GM18520 (cell line): Measurements from ENCODE around the gene CASD1.

ENCODE experiments used
- ATAC-seq: cut with Tn5 transposase; IDR thresholded peaks from one replicate; pipeline ENCODE4 v1.9.1; 2021; ENCODE audit not compliant: unreplicated experiment

Gene CASD1

DNA sequence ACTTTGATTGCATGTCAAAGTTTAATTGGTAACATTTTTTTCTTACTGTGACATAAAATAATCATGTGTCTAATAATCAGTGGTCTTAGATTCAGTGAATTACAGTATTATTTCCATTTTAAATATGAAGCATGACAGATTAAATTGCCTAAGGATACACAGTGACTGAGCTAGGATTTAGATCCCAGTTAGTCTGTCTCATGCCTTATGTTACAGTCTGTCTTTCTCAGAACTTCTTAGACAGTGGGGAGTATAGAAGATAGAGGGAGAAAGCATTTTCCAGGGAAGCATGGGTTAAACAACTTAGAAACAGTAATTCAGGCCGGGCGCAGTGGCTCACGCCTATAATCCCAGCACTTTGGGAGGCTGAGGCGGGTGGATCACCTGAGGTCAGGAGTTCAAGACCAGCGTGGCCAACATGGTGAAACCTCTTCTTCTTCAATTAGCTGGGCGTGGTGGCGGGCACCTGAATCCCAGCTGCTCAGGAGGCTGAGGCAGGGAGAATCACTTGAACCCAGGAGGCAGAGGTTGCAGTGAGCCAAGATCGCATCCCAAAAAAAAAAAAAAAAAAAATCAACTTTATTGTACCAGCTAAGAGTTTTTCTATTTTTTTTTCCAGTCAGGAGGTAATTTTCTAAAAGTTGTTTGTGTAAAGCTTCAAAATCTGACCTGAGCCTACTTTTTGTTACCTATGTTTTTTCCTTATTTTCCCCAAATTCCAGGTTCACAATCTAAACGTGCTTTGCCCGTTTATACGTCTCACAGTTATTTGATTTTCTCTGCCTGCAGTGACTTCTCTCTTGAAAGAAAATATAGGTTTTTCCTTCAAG is 3.3 kb downstream of the CASD1 start:
- ATAC-seq = no peak

DNA sequence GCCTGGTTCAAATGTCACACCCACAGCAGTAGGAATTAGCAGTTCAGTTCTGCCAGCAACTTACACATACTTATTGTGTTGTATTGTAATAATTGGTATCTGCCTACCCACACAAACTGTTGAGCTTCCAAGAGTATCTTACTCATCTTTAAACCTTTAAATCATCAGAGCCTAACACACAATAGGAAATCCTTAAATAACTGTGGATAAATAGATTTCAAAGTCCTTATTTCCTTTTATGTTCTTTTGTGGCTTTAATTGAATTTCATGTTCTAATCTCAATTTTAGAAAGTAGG is 3.9 kb downstream of the CASD1 start:
- ATAC-seq = no peak

DNA sequence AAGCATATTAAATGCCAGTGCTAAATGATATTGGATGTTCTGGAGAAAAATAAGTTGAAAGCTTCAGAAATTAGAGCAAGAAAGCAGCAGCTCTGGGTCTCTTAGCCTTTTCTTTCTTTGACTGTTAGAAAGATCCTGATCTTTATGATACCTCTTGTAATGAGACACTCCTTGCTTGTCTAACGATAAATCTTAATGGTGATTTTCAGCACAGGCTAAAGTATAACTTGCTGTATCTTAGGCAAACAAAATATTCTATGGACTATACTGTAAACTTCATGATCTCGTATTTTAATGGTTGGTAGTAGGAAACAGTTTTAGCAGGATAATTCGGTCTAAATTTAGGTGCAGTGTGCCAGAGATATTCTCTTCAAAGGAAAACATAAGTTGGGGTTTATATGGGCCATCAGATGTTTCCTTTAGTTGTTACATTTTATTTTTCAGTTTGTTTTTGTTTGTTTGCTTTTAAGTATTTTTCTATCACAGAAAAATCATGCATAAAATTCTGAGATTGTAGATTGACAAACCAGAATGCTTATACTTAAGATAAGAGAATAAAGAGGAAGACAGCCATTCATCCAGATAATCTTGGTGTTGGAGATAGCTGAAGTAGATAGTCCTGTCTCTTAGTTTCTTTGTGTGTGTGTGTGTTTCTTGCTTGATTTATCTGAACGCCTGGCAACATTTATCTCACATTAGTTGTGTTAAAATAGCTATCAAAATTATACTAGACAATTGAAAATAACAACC is 4.7 kb downstream of the CASD1 start:
- no peak for ATAC-seq

DNA sequence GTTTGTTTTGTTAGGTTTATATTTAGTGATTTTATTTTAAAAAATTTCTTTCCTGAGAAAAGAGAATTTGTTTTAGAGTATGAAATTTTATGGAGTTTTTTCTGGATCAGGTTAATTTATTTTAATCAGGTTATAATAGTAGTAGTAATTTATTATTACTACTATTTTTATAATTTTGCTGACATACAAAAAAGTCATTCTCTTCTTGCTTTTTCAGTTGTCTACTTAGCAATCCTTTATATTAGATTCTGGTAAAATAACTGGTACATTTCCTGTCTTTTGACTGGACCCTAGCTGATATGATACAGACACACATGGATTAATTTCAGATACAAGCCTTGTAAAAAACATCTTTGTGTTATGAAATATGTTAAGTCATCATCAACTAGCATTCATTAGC is 5.3 kb downstream of the CASD1 start:
- no peak for ATAC-seq

DNA sequence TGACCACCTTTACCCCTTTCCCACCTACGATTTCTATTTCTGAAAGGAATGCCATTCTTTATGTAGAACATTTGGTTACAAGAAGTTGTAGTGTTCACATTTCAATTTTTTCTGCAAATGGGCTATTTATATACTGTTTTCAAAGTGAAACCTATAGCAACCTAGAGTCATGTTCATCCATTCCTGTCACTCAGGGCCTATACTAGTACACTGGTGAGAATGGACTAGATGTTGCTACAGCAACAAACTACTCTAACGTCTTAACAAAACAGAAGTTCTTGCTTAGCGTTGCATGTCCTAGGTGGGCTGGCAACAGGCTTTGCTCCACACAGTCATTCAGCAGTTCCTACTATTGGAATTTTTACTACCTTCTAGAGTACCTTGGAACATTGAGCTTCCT is 16.3 kb downstream of the CASD1 start:
- ATAC-seq = no peak

DNA sequence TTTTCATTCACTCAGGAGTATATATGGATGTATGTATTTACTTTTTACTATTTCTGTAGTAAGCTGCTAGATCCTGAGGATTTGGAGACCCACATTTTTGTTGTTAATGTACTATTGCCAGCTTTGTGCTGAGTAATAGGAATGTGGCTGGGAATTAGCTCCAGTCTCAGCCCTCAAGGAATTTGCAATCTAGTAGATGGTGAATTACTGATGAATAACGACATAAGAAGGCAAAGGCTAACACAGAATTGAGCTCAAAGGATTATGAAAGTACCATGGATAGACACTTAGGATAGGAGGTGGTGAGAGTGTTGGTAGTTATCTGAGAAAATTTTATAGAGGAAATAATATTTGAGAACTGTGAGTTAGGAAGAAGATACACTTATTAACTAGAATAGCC is 19.9 kb downstream of the CASD1 start:
- ATAC-seq = no peak

DNA sequence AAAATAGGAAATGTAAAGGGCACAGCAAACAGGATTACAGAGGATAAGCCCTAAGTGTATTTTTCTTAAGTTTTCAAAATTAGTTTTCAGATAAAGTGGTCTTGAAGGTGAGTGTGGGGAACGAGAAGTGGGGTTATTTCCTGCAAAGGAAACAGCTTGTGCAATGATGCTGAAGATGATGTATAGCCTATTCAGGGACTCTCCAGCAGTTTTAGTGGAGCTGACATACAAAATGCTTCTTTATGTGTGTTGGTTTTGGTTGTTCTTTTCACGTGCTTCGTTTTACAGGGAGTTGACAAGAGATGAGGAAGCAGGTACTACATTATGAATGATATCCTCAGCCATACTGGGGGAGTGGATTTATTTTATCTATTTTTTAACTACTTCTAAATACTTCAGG is 20.5 kb downstream of the CASD1 start:
- no peak for ATAC-seq

DNA sequence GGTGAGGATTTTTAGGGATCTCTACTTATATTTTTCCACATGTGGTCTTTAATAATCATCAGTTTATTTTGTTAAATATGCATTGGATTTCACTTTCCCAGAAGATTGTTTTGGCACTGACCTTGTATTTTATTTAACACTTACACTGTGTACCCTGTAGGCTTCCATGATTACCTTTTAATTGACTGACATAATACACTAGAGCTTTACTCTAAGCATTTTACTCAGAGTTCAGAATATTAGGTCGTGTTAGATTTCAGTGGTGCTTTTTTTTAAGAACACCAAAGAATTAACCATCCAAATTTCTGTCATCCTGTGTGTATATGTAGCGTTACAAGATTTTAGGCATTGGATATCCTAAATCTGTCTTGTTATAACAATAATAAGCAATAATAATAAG is 23.1 kb downstream of the CASD1 start:
- ATAC-seq = no peak

DNA sequence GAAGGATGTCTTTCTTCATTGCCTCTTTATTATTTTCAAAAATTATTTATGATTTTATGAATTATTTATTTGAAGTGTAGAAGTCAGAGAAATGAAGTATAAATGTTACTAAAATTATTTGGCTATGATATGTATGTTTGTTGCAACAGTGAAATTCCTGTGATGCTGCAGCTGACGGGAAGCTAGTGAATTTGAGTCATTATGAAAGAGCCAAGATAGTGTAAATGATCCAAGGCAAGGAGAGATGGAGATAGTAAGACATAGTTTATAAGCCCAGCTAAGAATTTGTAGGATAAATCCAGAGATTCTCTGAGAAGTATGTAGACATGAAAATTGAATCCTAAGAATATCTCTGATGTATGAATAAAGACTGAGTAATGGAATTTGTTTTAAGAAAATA is 30.8 kb downstream of the CASD1 start:
- no peak for ATAC-seq

DNA sequence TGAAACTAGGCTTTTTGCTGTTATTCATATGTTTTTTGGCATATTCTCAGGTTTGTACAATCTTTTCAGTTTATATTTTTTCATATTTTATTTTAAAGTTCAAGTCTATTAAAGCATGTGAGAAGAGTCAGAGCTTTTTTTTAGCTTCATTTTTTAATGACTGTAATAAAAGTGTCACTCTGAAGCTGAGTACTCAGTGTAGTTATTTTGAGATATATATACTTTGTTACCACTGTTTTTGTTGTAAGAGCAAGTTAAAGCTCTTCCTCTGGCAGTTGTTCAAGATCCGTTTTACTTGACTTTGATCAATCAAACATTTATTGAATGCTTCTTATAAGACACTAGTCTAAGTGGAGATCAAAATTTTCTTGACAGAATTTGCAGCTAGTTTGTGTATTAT is 37.5 kb downstream of the CASD1 start:
- ATAC-seq = no peak

DNA sequence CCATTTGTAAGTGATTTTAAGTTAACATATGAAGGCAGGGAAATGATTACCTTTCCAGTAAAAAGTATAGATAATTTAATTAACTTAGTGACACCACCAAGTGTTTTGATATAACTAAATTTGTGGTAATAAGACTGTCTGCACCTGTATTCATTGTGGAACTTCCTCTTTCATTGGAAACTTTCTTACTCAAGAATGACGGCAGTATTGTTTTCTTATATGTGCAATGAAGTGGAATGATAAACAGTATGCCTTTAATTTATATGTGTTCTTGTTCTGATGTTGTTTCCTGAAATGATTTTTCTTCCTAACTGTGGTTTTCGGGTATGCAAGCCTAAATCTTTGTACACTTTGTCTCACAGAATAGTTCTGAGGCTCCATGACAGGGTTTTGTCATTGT is 46.4 kb downstream of the CASD1 start:
- ATAC-seq = no peak

DNA sequence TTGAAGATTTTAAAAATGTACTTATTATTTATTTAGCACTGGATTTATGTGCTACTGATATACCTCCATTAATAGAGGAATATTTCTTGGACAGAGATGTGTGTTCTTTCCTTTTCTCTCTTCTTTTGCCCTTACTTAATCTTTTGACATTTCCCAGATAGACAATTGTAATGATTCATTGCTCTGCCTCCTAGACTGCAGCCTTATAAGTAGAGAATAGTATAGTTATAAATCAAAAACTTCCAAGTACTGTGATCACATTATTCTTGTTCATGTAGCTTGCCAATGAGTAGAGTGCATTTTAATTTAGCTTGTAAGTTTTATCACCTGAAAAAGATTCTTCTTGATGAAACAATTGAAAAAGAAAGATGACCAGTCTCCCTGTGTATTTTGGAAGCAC is 47.6 kb downstream of the CASD1 start:
- no peak for ATAC-seq

DNA sequence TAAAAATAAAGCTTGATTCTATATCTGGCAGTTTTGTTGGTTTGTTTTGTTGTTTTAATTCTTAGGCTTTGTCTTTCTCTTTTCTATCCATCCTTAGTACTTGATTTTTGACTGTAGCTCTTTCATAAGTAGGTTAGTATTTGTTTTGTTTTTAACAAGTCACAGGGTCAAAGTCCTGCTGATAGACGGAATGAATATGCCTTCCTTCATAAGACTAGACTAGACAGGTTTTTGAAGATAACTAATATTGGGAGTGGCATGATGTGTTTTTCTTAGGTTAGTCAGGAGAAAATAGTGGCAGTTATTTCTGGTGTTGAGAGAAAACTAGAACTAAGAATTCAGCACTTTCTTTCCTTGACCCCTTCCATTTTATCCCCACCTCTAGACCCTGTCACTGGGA is 50.4 kb downstream of the CASD1 start:
- no peak for ATAC-seq

DNA sequence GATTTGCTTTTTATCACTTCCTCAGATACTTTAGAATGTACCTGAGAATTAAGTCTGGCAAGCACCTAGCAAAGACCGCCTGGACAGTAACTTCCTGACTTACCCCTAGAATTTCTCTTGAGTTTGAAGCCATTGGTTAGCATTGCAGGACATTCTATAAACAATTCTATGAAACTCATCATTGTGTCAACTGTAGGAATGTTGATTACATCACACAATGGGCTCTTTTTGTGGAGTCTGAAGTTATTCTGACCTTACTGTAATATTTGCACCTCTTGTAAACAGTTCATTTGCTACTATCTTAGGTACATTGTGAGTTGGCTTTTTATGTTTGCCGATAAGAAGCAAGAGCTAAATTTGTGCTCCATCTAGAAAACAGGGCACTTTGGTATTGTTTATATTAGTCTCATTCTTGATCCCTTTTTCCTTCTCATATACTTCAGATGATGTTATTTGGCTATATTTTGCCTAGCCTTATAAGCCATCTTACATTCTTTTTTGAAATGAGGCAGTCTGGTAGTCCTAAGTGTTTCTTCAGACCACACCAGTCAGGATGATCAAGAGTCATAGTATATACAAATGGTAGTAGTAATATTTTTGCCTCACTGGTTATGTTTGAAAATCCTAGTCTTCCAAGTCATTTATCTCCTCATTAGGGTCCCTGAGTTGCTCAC is 52.4 kb downstream of the CASD1 start:
- no peak for ATAC-seq

DNA sequence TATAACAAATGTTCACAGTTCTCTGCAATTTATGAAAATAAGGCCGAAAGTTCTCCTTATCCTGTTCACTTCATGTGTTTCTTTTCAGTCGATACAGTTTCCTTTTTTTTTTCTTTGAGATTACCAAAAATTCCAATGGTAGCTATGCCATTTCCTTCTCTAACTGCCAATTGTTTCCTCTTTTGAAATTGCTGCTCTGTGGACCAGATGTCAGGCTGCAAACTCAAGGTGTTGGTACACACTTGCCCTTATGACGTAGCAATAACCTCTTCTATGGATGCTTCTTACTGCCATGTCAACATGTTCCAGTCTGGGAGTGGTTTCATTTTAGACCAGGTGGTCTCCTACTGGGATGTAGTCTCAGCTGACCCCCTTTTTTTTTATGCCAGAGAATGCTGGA is 52.9 kb downstream of the CASD1 start:
- no peak for ATAC-seq

DNA sequence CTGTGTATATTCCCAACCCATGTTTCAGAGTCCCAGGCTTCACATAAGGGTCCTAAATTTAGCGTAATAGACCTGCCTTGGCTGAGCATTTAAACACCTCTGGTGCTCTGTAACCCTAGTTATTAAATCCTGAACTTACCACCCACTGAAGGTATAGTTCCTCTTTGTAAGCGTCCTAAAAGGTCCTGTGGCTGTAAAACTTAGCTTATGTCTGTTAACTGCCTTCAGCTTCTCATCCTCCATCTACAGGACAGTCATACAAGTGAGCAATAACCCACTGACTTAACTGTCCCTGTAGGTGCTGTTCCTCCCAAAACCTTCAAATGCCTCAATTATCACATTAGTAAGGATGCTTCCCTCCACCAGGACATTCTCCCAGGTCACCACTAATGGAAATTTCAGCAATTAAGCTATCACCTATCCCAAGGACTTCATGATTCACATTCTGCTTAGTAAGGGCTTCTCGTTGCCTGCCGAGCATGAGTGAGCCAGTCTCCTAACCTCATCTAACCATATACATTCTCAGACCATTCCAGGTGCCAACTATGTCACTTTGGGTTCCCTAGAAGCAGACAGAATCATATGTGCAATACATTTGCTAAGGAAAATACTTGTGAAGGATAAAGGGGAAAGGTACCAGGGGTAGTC is 55.8 kb downstream of the CASD1 start:
- ATAC-seq = no peak

DNA sequence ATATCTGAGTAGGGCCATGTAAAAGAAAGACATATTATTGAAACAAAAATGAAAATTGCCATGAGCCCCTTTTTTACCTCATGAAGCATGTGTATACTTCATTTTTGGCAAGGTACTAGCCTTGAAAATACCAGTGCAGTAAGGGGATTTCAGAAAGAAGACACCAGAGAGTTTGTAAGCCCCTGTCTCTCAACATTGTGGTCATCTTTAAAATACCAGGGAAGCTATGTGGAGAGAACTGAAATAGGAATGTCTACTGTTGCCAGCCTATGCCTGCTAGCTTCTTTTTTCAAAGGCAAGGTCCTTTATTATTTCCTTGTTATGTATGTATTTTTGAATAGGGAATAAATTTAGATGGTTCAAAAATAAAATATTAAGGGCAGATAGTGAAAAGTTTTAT is 57.8 kb downstream of the CASD1 start:
- ATAC-seq = no peak

DNA sequence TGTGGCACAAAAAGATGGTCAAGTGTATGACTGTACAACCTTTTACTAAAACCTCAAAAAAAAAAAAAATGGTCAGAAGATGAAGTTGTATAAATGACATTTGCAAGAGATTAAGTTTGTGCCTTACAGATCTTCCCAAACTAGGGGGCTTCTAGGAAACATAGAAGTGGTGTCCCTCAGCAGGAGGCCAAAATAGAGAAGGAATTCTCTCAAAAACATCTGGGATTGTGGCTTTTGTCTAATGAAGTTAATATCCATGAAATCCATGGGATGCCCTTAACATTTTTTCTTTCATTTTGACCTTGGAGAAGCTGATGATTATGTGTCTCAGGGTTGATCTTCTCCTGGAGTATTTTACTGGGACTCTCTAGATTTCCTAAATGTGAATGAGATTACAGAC is 62.2 kb downstream of the CASD1 start:
- no peak for ATAC-seq

DNA sequence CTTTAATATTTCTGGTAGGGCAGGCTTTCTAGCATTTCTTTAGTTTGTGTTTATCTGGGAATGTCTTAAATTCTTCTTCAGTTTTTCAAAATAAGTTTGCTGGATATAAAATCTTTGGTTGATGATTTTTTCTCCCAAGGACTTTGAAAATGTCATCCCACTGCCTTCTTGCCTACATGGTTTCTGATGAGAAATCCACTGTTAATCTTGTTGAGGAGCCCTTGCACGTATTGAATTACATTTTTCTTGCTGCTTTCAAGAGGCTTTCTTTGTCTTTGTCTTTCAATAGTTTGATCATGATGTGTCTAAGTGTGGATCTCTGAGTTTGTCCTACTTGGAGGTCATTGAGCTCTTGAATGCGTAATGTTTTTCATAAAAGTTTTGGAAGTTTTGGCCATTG is 66.0 kb downstream of the CASD1 start:
- ATAC-seq = no peak

DNA sequence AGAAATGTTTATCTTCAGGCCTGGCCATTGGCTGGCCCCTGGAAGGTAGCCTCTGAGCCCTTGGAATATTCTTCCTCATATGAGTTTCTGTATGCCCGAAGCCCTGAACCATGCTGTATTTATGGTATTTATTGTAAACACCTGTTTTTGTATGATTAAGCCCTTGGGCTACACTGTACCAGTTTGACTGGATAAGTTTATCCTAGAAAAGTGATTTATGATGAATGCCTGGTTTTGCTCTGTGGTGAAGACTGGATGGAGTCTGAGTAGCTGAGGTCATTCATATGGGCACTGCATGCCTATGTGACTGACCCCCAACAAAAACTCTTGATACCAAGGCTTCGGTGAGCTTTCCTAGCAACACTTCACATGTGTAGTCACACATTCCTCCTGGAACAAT is 66.7 kb downstream of the CASD1 start:
- ATAC-seq = no peak

DNA sequence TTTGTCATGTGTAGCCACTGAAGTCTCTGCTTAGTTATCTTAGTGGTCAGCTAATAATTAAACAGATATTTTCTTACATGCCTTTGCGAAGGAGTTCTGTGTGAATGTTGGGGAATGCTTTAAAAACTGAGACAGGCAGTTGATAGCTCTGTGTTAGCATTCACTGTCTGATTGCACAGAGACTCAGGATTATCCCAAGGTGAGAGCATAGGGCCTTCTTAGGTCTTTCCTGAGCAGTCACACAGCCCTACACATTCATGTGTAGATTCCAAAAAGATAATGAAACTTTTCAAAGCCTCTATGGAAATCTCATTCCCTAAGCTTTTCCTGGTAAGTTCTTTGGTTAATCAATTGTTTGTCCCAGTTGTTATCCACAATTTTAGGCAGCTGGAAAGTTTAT is 67.7 kb downstream of the CASD1 start:
- ATAC-seq = no peak

DNA sequence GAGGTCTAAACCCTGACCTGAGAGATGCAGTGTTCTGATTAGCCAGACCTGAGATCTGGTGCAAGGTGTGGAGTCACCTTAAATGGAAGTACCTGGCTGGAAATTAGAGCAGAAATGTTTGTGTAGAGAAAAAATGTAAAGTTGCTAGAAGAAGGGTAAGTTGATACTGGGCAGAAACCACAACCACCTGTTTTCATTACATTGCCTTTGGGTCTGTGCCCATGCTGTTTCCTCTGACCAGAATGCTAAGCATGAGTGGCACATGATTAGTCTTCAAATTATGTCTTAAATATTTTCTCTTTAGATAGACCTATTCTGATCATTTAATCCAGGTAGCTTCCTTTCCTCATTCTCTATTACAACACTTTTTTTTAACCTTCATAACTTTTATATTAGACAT is 69.0 kb downstream of the CASD1 start:
- ATAC-seq = no peak
